UCSD-AML1 (cell line): ENCODE results near the gene PPIH.
A peak's percentile ranks its signal among the peaks of the same experiment; 100 is the strongest.
"Not testable (repeated sequence)": the region's sequence is repeated elsewhere in the genome, so short reads cannot be mapped to it uniquely, and the experiment has no call there.

Experiments used
- DNase-seq: peaks from one replicate; lab custom pipeline; 2025; ENCODE audit not compliant: unreplicated experiment; lab: John Stamatoyannopoulos, UW

Gene PPIH

DNA sequence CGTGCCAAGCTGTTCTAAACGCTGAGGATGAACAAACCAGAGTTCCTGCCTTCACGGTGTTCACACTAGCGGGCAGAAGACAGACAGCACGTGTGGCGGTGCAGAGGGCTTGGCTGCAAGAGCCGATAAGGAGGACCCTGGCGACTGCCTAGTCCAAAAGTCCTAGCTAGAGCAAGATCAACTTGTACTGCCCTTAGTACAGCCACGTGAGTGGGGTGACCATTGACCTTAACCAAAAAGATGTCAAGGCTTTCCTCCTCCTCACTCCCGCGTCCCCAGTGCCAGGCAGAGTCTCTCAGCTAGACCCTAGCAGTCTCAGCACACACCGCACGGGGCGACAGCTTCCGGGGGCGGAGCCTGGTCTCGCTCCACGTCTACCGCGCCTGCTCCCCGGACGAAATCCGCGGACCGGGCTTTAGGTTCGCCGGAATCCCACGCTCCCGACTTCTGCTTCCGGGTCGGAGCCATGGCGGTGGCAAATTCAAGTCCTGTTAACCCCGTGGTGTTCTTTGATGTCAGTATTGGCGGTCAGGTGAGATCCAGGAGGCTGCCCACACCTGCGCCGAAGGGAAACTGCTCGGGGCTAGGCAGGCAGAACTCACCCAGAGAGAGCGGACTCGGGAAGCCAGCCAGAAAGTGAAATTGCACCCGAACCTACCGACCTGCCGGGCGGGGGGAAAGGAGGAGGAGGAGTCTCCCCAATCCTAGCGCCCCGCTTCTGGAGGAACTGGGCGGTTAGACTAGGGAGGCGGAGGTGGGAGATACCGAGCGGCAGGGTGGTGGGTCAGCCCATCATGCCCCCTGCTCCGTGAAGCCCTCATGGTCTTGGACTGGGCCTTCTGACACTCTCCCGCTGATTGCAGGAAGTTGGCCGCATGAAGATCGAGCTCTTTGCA lies at the start of gene PPIH:
Gene PPIH, plus strand, starts transcription at position 443 of the 896 bp plus-strand sequence. Its CDS starts 24 bp downstream, at position 467.
- peak; percentile 94 for DNase-seq

DNA sequence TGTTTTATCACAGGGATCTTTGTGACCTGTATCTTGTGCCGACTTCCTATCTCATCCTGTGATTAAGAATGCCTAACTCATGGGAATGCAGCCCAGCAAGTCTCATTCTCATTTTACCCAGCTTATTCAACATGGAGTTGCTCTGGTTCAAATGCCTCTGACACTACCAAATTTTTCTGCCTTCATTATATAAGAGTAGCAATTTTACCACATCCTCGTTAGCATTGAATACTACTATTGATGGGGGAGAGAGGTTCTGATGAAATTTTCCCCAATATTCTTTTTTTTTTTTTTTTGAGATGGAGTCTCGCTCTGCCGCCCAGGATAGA lies 44.5 kb upstream of the PPIH start:
- DNase-seq = no peak

DNA sequence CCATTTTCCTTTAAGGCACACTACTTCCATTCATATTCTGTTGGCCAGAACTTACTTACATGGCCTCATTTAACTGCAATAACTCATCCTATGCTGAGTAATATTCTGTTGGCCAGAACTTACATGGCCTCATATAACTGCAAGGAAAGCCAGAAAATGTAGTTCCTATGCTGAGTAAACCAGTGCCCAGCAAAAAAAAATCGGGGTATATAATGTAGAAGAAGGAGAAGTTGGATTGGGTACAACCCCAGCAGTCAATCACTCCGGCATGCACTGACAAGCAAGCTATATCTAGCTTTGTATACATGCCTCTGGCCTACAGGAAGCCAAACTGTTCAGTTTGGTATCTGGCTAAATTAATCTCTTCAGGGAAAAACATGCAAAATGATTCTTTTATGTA lies 39.4 kb upstream of the PPIH start:
- DNase-seq = no peak

DNA sequence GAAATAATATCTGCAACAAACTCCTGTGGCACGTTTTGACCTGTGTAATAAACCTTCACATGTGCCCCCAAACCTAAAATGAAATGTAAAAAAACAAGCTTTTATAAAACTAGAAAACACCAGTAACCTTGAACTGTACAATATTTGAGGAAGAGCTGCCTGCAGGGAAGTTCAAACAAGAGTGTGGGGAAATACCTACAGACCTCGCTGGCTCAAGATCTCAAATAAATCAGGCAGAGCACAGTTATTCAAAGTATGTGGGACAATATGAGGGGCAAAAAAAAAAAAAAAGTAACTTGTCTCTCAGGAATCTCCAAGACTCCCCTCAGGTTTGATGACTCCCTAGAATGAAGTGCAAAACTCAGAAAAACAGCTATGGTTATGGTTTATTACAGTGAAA lies 37.9 kb upstream of the PPIH start:
- DNase-seq = no peak

DNA sequence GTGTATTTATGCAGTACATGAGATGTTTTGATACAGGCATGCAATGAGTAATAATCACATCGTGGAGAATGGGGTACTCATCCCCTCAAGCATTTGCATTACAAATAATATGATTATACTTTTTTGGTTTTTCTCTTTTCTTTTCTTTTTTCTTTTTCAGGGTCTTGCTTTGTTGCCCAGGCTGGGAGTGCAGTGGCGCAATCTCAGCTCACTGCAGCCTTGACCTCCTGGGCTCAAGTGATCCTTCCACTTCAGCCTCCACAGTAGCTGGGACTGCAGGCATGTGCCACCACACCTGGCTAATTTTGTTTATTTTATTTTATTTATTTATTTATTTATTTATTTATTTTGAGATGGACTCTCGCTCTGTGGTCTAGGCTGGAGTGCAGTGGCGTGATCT lies 37.0 kb upstream of the PPIH start:
- DNase-seq = not testable (repeated sequence)

DNA sequence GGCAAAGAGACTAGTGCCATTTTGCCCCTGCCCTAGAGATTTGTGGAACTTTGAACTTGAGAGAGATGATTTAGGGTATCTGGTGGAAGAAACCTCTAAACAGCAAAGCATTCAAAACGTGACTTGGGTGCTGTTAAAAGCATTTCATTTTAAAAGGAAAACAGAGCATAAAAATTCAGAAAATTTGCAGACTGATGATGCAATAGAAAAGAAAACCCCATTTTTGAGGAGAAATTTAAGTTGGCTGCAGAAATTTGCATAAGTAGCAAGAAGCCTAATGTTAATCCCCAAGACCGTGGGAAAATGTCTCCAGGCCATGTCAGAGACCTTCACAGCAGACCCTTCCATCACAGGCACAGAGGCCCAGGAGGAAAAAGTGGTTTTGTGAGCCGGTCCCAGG lies 31.0 kb upstream of the PPIH start:
- not testable (repeated sequence) for DNase-seq

DNA sequence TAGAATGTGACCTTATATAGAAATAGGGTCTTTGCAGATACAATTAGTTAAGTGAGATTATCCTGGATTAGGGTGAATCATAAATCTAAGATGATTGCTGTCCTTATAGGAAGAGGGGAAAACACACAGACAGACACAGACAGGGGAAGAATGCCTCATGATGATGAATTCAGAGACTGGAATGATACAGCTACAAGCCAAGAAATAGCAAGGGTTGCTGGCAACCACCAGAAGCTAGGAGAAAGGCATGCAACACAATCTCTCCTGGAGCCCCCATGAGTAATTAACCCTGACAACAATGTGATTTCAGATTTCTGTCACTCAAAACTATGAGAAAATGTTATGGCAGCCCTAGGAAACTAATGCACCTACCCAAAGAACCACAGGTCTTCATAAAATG lies 19.1 kb upstream of the PPIH start:
- no peak for DNase-seq

DNA sequence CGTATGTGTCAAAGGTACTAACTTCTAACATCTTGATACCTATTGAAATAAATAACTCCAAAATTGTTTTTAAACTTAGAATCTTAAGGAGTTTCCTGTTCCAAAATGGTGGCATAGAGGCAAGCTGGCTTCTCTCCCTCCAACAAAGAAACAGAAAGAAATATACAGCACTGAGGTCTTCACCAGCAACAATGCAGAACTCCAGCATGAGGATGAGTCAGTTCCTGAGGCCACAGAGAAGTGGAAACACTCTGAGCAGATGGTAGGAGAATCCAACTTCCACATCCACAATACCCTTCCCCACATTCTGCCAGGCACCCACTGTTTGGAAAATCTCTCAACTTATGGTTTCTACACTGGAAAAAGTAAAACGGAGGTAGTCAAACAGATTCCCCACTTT lies 12.2 kb upstream of the PPIH start:
- DNase-seq = no peak

DNA sequence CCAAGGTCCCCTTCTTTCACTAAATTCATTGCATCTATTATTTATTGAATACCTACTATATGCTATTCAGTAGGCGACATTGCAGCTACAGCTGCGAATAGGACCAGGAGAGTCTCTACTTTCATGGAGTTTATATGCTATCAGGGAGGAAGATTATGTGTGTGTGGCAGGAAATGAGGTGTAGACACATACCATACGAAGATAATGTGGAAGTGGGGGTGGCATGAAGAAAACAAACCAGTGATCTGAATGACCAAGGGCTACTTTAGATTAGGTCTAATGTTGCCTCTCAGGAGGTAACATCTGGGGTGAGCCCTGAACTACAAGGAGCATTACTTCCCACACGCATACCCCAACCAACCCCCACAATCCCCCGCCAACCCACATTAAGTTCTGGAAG lies 1.0 kb upstream of the PPIH start:
- no peak for DNase-seq

DNA sequence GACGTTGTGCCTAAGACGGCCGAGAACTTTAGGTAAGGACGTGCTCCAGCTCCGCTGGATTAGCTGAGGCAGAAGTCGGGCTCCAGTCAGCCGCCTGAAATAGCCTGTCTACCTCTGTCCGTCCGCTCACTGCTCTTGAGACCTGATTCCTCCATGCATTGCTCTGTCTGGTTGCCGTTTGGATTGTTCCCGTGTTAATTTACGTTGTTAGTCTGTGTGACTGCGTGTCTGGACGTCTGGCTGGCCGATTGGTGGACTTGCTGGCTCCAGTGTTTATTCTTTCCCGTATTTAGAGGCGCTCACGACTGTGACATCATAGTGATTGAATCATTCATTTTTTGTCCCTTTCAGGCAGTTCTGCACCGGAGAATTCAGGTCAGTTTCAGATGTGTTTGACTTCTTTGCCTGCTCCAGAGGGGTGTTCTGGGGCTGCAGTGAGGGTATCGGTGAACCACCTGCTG lies 684 bp downstream of the PPIH start:
- no peak for DNase-seq

DNA sequence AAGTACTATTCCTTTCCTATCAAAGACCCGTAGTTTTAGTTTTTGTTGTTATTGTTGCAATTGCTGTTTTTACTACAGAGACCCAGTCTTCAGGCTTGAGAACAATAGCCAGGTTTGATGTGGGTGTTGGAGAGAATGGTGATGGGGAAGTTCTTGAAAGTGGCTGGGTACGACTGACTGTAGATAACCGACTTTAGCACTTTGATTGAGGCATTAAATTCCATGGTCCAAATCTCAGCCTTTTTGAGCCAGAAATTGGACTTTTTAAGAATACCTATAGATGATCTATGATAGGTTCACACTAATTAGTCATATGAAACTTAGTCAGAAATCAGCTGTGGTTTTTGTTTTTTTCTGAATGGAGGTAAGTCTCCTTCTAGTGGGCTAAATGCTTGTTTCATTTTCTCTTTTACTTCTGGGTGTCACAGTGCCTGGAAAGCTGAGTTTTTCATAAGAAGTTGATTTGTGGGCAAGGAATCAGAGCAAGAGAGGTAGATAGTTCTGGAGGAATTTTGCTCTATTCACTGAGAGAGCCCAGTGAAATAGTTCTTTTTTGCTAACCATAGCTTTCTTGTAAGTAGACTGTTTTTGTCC lies 2.8 kb downstream of the PPIH start:
- no peak for DNase-seq

DNA sequence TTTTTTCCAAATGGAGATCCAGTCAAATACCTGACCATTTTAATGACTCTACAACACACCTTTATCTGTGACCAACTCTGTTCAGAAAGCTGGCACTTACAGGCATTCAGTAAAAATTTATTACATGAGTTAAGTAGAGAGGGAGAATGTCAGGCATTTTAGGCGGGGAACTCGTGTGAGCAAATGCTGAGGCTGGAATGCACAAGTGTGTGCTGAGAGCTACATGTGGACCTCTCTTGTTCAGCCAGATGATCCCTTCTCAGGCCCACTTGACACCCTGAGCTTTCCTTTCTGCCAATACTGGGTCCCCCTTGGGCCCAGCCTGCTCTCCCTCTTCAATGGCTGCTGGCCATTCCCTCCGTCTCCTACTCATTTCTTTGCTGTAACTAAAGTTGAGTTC lies 11.7 kb downstream of the PPIH start:
- DNase-seq = no peak

DNA sequence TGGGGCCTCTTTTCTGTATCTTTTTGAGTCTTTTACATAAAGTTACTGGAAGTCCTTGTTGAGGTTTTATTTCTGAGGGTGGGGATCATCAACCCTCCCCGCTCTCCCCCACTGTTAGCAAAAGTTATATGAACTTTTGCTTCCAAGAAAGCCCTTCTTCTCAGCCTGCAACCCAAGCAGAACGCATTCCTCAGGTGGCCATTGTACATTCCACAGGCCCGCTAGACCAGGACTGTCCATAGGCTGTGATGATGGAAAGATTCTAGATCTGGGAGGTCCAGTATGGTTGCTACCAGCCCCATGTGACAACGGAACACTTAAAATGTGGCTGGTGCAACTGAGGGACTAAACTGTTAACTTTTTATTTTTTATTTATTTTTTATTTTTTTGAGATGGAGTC lies 12.2 kb downstream of the PPIH start:
- DNase-seq = no peak

DNA sequence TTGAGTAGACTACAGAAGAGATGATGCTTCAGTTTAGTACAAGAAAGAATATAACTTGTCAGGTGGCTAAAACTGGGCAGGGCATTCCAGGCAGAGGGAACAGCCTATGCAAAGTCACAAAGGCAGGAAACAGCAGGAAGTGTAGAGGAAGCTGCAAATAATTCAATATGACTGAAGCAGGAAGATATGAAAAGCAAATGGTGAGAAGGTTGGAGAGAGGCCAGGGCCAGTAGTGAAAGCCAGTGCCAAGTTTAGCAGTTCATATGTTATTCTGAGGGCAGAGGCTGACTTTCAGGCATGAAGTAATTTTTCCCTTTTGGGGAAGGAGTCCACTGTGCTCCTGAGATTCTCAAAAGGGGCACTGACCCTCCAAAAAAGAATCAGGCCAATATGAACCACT lies 16.0 kb downstream of the PPIH start:
- DNase-seq = no peak

DNA sequence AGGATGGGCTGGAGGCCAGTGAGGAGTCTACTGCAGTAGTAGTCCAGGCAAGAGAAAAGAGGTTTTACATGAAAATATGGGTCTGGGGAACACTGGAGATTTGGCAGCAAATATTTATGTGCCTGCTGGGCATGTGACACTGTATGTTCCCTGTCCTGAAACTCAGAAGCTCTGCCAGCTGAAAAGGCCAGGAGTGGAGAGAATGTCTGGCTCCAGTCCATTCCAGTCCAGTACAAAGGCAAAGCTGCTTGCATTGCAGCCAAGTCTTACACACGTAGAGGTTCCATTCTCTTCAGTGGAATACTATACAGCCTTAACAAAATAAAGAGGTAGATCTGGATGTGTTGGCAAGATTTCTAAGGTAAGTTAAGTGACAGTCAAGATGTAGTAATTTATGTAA lies 16.5 kb downstream of the PPIH start:
- DNase-seq = no peak

DNA sequence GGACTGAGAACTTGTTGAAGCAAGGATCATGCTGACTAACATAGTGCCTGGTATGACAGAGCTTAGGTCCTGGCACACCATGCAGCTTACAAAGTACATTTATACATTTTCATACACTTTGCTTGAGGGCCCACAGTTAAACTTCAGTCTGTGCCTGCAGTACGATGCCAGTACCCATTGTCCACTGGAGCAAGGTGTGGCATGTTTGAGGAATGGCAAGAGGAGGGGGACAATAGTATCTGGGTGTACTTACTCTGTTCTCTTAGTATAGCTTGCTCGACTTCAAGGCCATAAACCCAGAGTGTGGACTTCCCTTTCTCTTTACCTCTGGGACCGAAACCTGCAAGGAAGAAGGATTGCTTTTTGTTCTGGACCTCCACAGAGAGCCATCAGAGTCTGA lies 17.2 kb downstream of the PPIH start:
- no peak for DNase-seq

DNA sequence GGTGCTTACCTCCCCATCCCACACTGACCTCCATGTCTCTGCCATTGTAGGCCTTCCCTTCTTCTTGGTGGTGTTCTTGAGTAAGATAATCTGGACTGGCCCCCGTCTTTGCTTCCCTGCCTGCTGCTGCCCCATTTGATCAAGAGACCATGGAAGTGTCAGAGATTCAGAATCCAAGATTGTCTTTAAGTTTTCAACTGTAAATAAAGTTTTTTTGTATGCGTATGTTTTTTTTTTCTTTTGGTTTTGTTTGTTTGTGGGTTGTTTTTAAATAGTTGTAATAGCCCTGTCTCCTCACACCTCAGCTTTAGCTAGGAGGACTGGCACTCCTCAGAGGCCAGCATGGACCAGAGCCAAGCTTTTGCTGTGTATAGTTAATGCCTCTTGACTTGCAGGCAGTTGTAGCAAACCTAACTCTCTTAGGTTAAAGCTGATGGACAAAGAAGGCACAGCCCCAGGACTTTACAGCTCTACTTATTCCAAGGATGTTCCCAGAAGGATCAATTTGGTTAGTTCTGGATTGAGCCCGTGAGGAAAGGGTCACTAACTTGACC lies 18.4 kb downstream of the PPIH start:
- no peak for DNase-seq

DNA sequence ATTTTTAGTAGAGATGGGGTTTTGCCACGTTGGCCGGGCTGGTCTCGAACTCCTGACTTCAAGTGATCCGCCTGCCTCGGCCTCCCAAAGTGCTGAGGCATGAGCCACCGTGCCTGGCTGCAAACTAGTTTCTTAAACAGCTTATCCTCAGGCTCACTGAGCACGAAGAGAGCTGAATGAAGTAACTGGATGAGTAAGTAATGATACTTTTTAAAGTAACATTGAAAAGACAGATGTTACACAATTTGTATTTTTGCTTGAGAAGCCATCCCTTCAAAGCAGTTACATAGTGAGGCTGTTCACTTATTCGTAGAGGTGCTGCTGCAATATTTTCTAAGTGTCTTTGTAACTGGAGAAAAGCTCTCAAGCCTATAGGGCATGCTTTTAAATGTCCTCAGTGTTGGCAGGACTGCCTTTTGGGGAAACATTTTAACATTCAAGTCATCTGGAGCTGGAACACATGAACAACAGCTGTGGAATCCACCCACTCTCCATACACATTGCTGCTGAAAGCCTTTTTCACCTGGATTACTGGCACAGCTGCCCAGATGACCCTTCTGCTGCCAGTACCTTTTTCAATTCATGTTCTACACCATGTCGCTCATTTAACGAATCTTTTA lies 21.3 kb downstream of the PPIH start:
- no peak for DNase-seq

DNA sequence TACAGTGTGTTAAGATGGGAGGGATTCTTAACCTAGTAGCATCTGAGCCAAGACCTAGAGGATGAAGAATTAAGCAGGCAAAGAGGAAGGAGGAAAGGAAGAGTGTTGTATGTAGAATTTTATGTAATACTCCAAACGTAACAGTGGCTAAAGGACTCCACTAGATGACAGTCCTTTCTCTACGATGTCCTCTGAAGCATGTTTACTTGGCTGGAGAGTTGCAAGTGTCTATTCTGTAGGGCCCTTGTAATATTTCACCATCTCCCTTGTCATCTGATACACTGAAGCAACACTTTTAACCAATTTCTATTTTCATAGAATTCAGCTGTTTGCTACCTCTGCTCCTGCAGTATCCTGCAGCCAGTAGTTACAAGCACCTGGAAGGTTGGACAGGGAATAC lies 21.8 kb downstream of the PPIH start:
- DNase-seq = no peak

DNA sequence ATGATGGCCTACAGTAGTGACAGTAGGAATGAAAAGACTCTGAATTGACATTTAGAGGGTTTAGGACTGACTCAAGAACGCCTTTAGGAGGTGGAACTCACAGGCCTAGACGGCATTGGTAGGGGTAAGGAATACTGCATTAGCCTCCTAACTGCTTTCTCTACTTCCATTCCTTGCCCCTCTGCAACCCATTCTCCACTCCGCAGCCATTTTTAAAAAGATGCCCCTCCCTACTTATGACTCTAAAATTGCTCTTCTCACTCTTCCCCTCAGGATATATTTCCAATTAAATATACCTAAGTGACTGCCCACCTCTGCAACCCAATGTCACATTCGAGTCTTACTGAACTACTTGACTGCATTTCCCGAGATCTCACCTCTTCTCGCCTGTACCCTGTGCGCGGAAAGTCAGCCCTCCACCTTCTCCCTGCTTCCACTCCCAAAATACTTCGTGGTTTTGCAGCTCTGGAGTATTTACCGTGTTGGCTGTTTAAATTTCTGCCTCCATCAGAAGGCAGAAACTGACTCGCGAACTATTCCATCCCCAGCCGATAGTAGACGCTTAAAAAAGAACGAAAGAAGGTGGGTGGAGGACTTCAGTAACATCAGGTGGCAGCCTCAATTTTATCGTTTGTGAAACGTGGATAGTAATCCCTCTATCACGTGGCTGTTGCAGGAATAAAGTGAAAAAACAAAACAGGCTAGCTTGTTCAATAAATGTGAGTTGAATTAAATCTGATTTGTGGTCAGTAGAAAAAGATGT lies 22.9 kb downstream of the PPIH start:
- DNase-seq = peak; percentile 14
